Measurements from ENCODE around the gene TRAPPC3L. TPM values are rescaled to one million over a fixed set of nuclear protein-coding genes. Genes with fewer than 3 reads are reported as not detected.

TRAPPC3L gene
- polyA plus RNA-seq, 1 of the 3 experiments (the other 2 are of a cell fraction) = 0.03 TPM

- Histone ChIP-seq H3K4me2 (no peak overlapping the region), H3K9me2 (no peaks in the 10 kb centered on the region), H3K27ac (ENCODE audit: low read depth in 2 of 2, low read length in 1 of 2) (no peak overlapping the region), H3K9me3 (no peaks in the 10 kb centered on the region), H2AFZ (ENCODE audit: low read depth) (no peak overlapping the region), H3K9ac (no peak overlapping the region), H3K27me3 (ENCODE audit: insufficient read depth) (no peaks in the 10 kb centered on the region), H3K4me1 (ENCODE audit: control insufficient read depth in 1 of 2, insufficient read depth in 2 of 2, low read depth in 1 of 2, low read length in 1 of 2) (peaks cover 2 to 21% of the 10 kb centered on the region in 2 experiments; a peak in 3 of 4 replicates), H3K36me3 (replicated peaks in 1 of 2; ENCODE audit: control insufficient read depth in 1 of 2, insufficient read depth in 2 of 2, low read length in 1 of 2) (no peaks in the 10 kb centered on the region), H4K20me1 (ENCODE audit: insufficient read depth) (no peaks in the 10 kb centered on the region), H3K4me3 (ENCODE audit: low read depth in 2 of 2, low read length in 1 of 2) (no peak overlapping the region), H3K79me2 (ENCODE audit: insufficient read depth) (no peaks in the 10 kb centered on the region), H3F3A (replicated peaks; ENCODE audit: insufficient read depth) (peaks cover 18% of the 10 kb centered on the region)
- POLR2A ChIA-PET = no interaction called here
- WGBS (ENCODE audit: low lambda C conversion rate) = 90% methylated on average over 4 of the region's 4 CpGs
- no peak for DNase-seq
- TF ChIP-seq SIN3A (IDR thresholded peaks at IDR 0.05; ENCODE audit: borderline replicate concordance, low read depth, low read length) = no peak
- CTCF ChIA-PET = interaction anchor here (1.0 to 4.9 kb wide), 8 partner anchors 9 to 345 kb away, joined by 3 to 38 read pairs (median 20); partner anchors contain the start of genes RWDD1 and TSPYL1
These were observed 16.5 kb upstream of the TRAPPC3L start for GRCh38 chr6:116562019-116562403.

- DNase-seq = peak; percentile 70
- no peaks in the 10 kb centered on the region for H3K79me2 ChIP-seq (ENCODE audit: insufficient read depth)
- no peak overlapping the region for H3K27ac ChIP-seq (ENCODE audit: low read depth in 2 of 2, low read length in 1 of 2)
- peak overlapping the region; percentile 60; the same call in 1 of the 2 replicates for H2AFZ ChIP-seq (ENCODE audit: low read depth)
- CTCF ChIA-PET = interaction anchor here (0.6 to 5.0 kb wide), 63 partner anchors 10 to 507 kb away, joined by 3 to 60 read pairs (median 4); partner anchors contain the start of genes RWDD1, TRAPPC3L and TSPYL1
- no peaks in the 10 kb centered on the region for H3K9me2 ChIP-seq
- peak; percentile 94 for TF ChIP-seq CTCF (IDR thresholded peaks at IDR 0.05)
- TF ChIP-seq TAF1 (IDR thresholded peaks at IDR 0.05; ENCODE audit: borderline replicate concordance, low read depth, low read length) = 0 out of 2 replicates have a peak, but pooled peaks have one; percentile 30
- no peak for TF ChIP-seq USF1 (IDR thresholded peaks at IDR 0.05; ENCODE audit: borderline replicate concordance, low read depth)
- no peak for TF ChIP-seq GATA2 (CRISPR knock-in tag; IDR thresholded peaks at IDR 0.05)
- TF ChIP-seq SMC3 (IDR thresholded peaks at IDR 0.05; ENCODE audit: low read depth, low read length) = peak; percentile 85
- peak; percentile 93 for TF ChIP-seq RAD21 (IDR thresholded peaks at IDR 0.05; ENCODE audit: low read length)
- no peaks in the 10 kb centered on the region for H3K9me3 ChIP-seq
- H4K20me1 ChIP-seq (ENCODE audit: insufficient read depth) = no peaks in the 10 kb centered on the region
- no peak overlapping the region for H3K4me2 ChIP-seq
- H3K36me3 ChIP-seq (replicated peaks in 1 of 2; ENCODE audit: control insufficient read depth in 1 of 2, insufficient read depth in 2 of 2, low read length in 1 of 2) = no peaks in the 10 kb centered on the region
- no peaks in the 10 kb centered on the region for H3K27me3 ChIP-seq (ENCODE audit: insufficient read depth)
- H3K4me3 ChIP-seq (ENCODE audit: low read depth in 2 of 2, low read length in 1 of 2) = no peak overlapping the region; a peak in 1 of 4 replicates
- POLR2A ChIA-PET = interaction anchor here (0.9 kb wide), 1 partner anchor 9 kb away, joined by 5 read pairs; the partner anchor contains the start of gene RWDD1
- peaks cover 20% of the 10 kb centered on the region for H3F3A ChIP-seq (replicated peaks; ENCODE audit: insufficient read depth)
- peaks cover 2 to 23% of the 10 kb centered on the region in 2 experiments; a peak in 3 of 4 replicates for H3K4me1 ChIP-seq (ENCODE audit: control insufficient read depth in 1 of 2, insufficient read depth in 2 of 2, low read depth in 1 of 2, low read length in 1 of 2)
- H3K9ac ChIP-seq = no peak overlapping the region
- WGBS (ENCODE audit: low lambda C conversion rate) = 52% methylated on average over 9 of the region's 9 CpGs
These were observed 16.0 kb upstream of the TRAPPC3L start for GRCh38 chr6:116561377-116562018.
